ENCODE measurements around the gene LNPEP.

LNPEP gene

GRCh38 chr5:96935559-96936430 is at the start of gene LNPEP:
Gene LNPEP (plus strand): TSS chr5:96936080. CDS start chr5:96936156, 76 bp downstream.
- peak; percentile 88 for DNase-seq (ENCODE audit: low read depth)
- peak within 1 kb of the TSS; percentile 77 for H3K4me3 ChIP-seq (ENCODE audit: control insufficient read depth, low read depth, low read length)
- TF ChIP-seq CTCF (IDR thresholded peaks at IDR 0.05; ENCODE audit: control insufficient read depth, insufficient read depth, low read depth, low read length, missing control alignments), result no peak

GRCh38 chr5:96893342-96893741 is 42.5 kb upstream of the LNPEP start:
- DNase-seq (ENCODE audit: low read depth), result peak; percentile 44
- no peak for TF ChIP-seq CTCF (IDR thresholded peaks at IDR 0.05; ENCODE audit: control insufficient read depth, insufficient read depth, low read depth, low read length, missing control alignments)
- no peak overlapping the region for H3K4me3 ChIP-seq (ENCODE audit: control insufficient read depth, low read depth, low read length)

- TF ChIP-seq CTCF (IDR thresholded peaks at IDR 0.05; ENCODE audit: control insufficient read depth, insufficient read depth, low read depth, low read length, missing control alignments), result no peak
- no peak overlapping the region for H3K4me3 ChIP-seq (ENCODE audit: control insufficient read depth, low read depth, low read length)
- no peak for DNase-seq (ENCODE audit: low read depth)
Measured at GRCh38 chr5:96896276-96896675, 39.6 kb upstream of the LNPEP start.

GRCh38 chr5:96896806-96897205 is 39.1 kb upstream of the LNPEP start:
- no peak overlapping the region for H3K4me3 ChIP-seq (ENCODE audit: control insufficient read depth, low read depth, low read length)
- no peak for TF ChIP-seq CTCF (IDR thresholded peaks at IDR 0.05; ENCODE audit: control insufficient read depth, insufficient read depth, low read depth, low read length, missing control alignments)
- no peak for DNase-seq (ENCODE audit: low read depth)

GRCh38 chr5:96901384-96901783 is 34.5 kb upstream of the LNPEP start:
- no peak for TF ChIP-seq CTCF (IDR thresholded peaks at IDR 0.05; ENCODE audit: control insufficient read depth, insufficient read depth, low read depth, low read length, missing control alignments)
- no peak for DNase-seq (ENCODE audit: low read depth)

GRCh38 chr5:96901841-96902240 is 34.0 kb upstream of the LNPEP start:
- DNase-seq (ENCODE audit: low read depth), result no peak
- TF ChIP-seq CTCF (IDR thresholded peaks at IDR 0.05; ENCODE audit: control insufficient read depth, insufficient read depth, low read depth, low read length, missing control alignments), result no peak
- H3K4me3 ChIP-seq (ENCODE audit: control insufficient read depth, low read depth, low read length), result no peak overlapping the region

More at GRCh38 chr5:96901384-96901783, 34.5 kb upstream of the LNPEP start:
- H3K4me3 ChIP-seq (ENCODE audit: control insufficient read depth, low read depth, low read length), result no peak overlapping the region

All from AG09309 (cell line).